ENCODE results near the gene DUSP16. TPM values are rescaled to one million over a fixed set of nuclear protein-coding genes. Genes with fewer than 3 reads are reported as not detected.

Gene DUSP16
- total RNA-seq, 1 donor from 2014 or later, result 52.1 TPM

DNA sequence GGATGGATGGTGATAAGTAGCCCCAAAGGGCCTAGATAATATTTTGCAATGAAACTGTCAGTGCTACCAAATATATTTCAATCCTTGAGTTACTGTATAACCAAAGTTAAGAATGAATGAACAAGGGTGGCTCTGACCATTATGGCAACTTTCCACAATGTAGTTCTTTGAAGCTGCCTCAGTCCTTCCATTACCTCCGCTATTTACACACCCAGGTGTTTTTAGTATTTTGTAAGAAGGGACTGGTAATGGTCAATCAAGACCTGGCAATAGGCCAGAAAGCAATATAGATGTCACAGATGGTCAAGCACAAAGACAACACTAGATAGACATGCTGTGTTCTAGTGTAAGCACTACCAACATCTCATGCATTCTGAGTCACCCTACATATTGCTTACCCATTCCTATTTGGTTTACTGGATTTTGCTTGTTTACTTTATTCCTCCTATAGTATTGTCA is 16.3 kb downstream of the DUSP16 start:
- Mint-ChIP-seq H3K36me3 (peaks cover 56% of the 10 kb centered on the region), H3K9me3 (peaks cover 4% of the 10 kb centered on the region), H3K4me1 (ENCODE audit: unreplicated experiment) (peaks cover 5% of the 10 kb centered on the region), H3K4me3 (no peak overlapping the region), H3K27me3 (no peaks in the 10 kb centered on the region), H3K27ac (peak overlapping the region; percentile 71)
- no peak for DNase-seq (ENCODE audit: extremely low spot score, unreplicated experiment)
- TF ChIP-seq, protein P1, sequence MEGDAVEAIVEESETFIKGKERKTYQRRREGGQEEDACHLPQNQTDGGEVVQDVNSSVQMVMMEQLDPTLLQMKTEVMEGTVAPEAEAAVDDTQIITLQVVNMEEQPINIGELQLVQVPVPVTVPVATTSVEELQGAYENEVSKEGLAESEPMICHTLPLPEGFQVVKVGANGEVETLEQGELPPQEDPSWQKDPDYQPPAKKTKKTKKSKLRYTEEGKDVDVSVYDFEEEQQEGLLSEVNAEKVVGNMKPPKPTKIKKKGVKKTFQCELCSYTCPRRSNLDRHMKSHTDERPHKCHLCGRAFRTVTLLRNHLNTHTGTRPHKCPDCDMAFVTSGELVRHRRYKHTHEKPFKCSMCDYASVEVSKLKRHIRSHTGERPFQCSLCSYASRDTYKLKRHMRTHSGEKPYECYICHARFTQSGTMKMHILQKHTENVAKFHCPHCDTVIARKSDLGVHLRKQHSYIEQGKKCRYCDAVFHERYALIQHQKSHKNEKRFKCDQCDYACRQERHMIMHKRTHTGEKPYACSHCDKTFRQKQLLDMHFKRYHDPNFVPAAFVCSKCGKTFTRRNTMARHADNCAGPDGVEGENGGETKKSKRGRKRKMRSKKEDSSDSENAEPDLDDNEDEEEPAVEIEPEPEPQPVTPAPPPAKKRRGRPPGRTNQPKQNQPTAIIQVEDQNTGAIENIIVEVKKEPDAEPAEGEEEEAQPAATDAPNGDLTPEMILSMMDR (conservative IDR thresholded peaks at IDR 0.05), result no peak

DNA sequence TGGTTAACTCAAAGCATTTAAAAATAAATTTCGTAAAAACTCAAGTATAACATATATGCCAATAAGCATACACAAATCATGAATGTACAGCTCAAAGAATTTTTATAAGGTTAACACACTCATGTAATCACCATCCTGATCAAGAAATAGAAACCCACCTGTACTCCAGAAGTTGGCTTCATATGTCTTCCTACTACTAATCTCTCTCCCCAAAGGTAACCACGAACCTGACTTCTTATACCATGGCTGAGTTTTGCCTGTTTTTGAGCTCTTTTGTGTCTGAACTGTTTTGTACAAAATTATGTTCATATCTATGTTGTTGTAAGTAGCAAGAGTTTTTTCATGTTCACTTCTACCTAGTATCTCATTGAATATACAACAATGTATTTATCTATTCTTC is 18.7 kb downstream of the DUSP16 start:
- Mint-ChIP-seq H3K36me3 (peaks cover 47% of the 10 kb centered on the region), H3K4me3 (no peak overlapping the region), H3K27ac (no peak overlapping the region), H3K4me1 (ENCODE audit: unreplicated experiment) (peaks cover 5% of the 10 kb centered on the region), H3K9me3 (peaks cover 4% of the 10 kb centered on the region), H3K27me3 (no peaks in the 10 kb centered on the region)
- TF ChIP-seq, protein P1 (conservative IDR thresholded peaks at IDR 0.05), result no peak
- DNase-seq (ENCODE audit: extremely low spot score, unreplicated experiment), result no peak

- H3K27me3 Mint-ChIP-seq, result no peaks in the 10 kb centered on the region
- H3K4me1 Mint-ChIP-seq (ENCODE audit: unreplicated experiment), result peaks cover 9% of the 10 kb centered on the region
- H3K4me3 Mint-ChIP-seq, result peak overlapping the region; percentile 25
- H3K36me3 Mint-ChIP-seq, result peaks cover 53% of the 10 kb centered on the region
- DNase-seq (ENCODE audit: extremely low spot score, unreplicated experiment), result no peak
- H3K27ac Mint-ChIP-seq, result peak overlapping the region; percentile 74
- peaks cover 4% of the 10 kb centered on the region for H3K9me3 Mint-ChIP-seq
- TF ChIP-seq, protein P1 (conservative IDR thresholded peaks at IDR 0.05), result no peak
These were observed 19.7 kb downstream of the DUSP16 start for GRCh38 chr12:12542964-12543363.

DNA sequence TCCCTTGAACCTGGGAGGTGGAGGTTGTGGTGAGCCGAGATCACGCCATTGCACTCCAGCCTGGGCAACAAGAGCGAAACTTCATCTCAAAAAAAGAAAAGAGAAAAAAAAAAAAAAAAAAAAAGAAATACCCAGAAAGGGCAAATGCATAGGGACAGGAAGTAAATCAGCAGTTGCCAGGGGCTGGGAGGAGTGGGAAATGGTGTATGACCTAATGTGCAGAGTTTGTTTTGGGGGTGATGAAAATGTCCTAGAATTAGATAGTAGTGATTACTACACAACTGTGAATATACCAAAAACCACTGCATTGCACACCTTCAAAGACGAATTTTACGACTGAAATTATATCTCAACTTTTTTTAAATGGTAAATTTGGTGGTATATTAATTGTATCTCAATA is 20.4 kb downstream of the DUSP16 start:
- Mint-ChIP-seq H3K27ac (no peak overlapping the region), H3K27me3 (no peaks in the 10 kb centered on the region), H3K36me3 (peaks cover 53% of the 10 kb centered on the region), H3K4me1 (ENCODE audit: unreplicated experiment) (peaks cover 9% of the 10 kb centered on the region), H3K9me3 (no peaks in the 10 kb centered on the region), H3K4me3 (no peak overlapping the region)
- DNase-seq (ENCODE audit: extremely low spot score, unreplicated experiment), result no peak
- TF ChIP-seq, protein P1 (conservative IDR thresholded peaks at IDR 0.05), result no peak

DNA sequence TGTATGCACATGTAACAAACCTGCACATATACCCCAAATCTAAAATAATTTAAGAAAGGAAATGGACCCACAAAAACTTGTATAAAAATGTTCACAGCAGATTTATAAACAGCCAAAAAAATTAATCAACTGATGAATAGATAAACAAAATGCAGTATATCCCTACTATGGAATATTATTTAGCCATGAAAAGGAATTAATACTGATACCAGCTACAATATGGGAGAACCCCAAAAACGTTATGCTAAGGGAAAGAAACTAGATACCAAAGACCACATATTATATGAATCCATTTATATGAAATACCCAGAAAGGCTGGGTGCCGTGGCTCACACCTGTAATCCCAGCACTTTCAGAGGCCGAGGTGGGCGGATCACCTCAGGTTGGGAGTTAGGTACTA is 20.9 kb downstream of the DUSP16 start:
- TF ChIP-seq, protein P1 (conservative IDR thresholded peaks at IDR 0.05), result no peak
- Mint-ChIP-seq H3K4me3 (no peak overlapping the region), H3K27ac (no peak overlapping the region), H3K9me3 (no peaks in the 10 kb centered on the region), H3K27me3 (no peaks in the 10 kb centered on the region), H3K4me1 (ENCODE audit: unreplicated experiment) (peaks cover 9% of the 10 kb centered on the region), H3K36me3 (peaks cover 53% of the 10 kb centered on the region)
- DNase-seq (ENCODE audit: extremely low spot score, unreplicated experiment), result no peak

Measured in type B pancreatic cell (in vitro differentiated cells).